ENCODE results near the gene CDC16. TPM values are rescaled to one million over a fixed set of nuclear protein-coding genes. Genes with fewer than 3 reads are reported as not detected.

Gene CDC16
- total and polyA plus RNA-seq, 2 of the 4 experiments (the other 2 are of a cell fraction): 41.6 to 66.6 TPM

GRCh38 chr13:114303700-114304327 lies 69.1 kb downstream of the CDC16 start:
- intact Hi-C loops (cut with micrococcal nuclease): no loop called here
- Histone ChIP-seq H4K20me1 (ENCODE audit: insufficient read depth, low read length) (no peaks in the 10 kb centered on the region), H3K23ac (ENCODE audit: low read depth, low read length) (no peak overlapping the region), H3K36me3 (ENCODE audit: control insufficient read depth, insufficient read depth, low read length) (peaks cover 39% of the 10 kb centered on the region), H2BK5ac (ENCODE audit: low read depth, low read length, poor library complexity, severe bottlenecking) (no peak overlapping the region), H3K9ac (ENCODE audit: low read depth, low read length) (no peak overlapping the region), H2AK9ac (replicated peaks; ENCODE audit: low read depth, low read length, poor library complexity) (no peak overlapping the region), H4K5ac (ENCODE audit: low read depth, low read length) (no peak overlapping the region), H3K18ac (ENCODE audit: low read depth, low read length) (no peak overlapping the region), H2BK15ac (ENCODE audit: low read depth, low read length) (no peak overlapping the region), H3K27me3 (ENCODE audit: control insufficient read depth, insufficient read depth, low read length) (no peaks in the 10 kb centered on the region), H3K79me1 (ENCODE audit: low read depth in 1 of 2, low read length in 2 of 2) (peaks cover 6 to 15% of the 10 kb centered on the region in 2 experiments; a peak in 3 of 4 replicates), H3K14ac (replicated peaks; ENCODE audit: low read depth, low read length) (no peak overlapping the region), H2AFZ (replicated peaks; ENCODE audit: low read length, poor library complexity) (no peak overlapping the region), H3K4ac (ENCODE audit: low read depth, low read length) (no peak overlapping the region), H3K4me2 (ENCODE audit: low read depth, low read length) (no peak overlapping the region), H2BK20ac (ENCODE audit: low read depth, low read length) (no peak overlapping the region), H3K56ac (ENCODE audit: extremely low read depth, insufficient read depth, low read length) (no peak overlapping the region), H4K8ac (ENCODE audit: low read depth in 2 of 2, low read length in 2 of 2) (no peak overlapping the region), H3K9me3 (ENCODE audit: control insufficient read depth, insufficient read depth, low read length) (no peaks in the 10 kb centered on the region), H3K9me1 (ENCODE audit: insufficient read depth, low read length) (peaks cover 3% of the 10 kb centered on the region; the same call in 1 of the 2 replicates), H2AK5ac (ENCODE audit: low read depth, low read length) (no peak overlapping the region), H2BK120ac (ENCODE audit: low read depth, low read length) (no peak overlapping the region), H3K4me3 (ENCODE audit: insufficient read depth, low read depth, low read length) (no peak overlapping the region), H4K91ac (ENCODE audit: insufficient read depth, low read depth, low read length) (no peak overlapping the region), H3K4me1 (ENCODE audit: control insufficient read depth, insufficient read depth, low read length) (no peaks in the 10 kb centered on the region), H3K27ac (ENCODE audit: insufficient read depth, low read length) (no peak overlapping the region)
- BruUV-seq (replicated peaks): no TSS peak
- dilution Hi-C loops (cut with HindIII; ENCODE audit: low sequenced_read_pairs, unreplicated experiment): no loop called here
- POLR2A ChIA-PET (ENCODE audit: unreplicated experiment): no interaction called here
- TF ChIP-seq BHLHE40 (IDR thresholded peaks at IDR 0.05; ENCODE audit: low read depth, low read length) (no peak), MXI1 (IDR thresholded peaks at IDR 0.05; ENCODE audit: borderline replicate concordance, low read depth, low read length) (no peak), MAFK (IDR thresholded peaks at IDR 0.05; ENCODE audit: low read depth, low read length) (no peak), RFX5 (IDR thresholded peaks at IDR 0.05; ENCODE audit: low read depth, low read length) (no peak), CTCF (conservative IDR thresholded peaks at IDR 0.05; ENCODE audit: low read depth, low read length) (no peak), FOS (IDR thresholded peaks at IDR 0.05; ENCODE audit: low read depth, low read length) (no peak), POLR2A (IDR thresholded peaks at IDR 0.05; ENCODE audit: low read depth, low read length) (no peak), CEBPB (IDR thresholded peaks at IDR 0.05; ENCODE audit: low read depth, low read length) (no peak), MAZ (IDR thresholded peaks at IDR 0.05; ENCODE audit: borderline replicate concordance, low read depth, low read length) (no peak), ELK1 (IDR thresholded peaks at IDR 0.05; ENCODE audit: borderline replicate concordance, low read depth, low read length) (no peak), CHD1 (IDR thresholded peaks at IDR 0.05; ENCODE audit: low read depth, low read length) (no peak), RAD21 (IDR thresholded peaks at IDR 0.05; ENCODE audit: low read length) (no peak)
- no peak for DNase-seq
- in situ Hi-C loops (cut with MboI; ENCODE audit: low sequenced_read_pairs): no loop called here
- WGBS, 2 experiments (ENCODE audit: extremely low coverage in 2 of 2, insufficient read length in 1 of 2): 93% methylated on average over 3 of the region's 11 CpGs; no CpG with 5 or more reads in 1 of the 2 experiments
- CTCF ChIA-PET: no interaction called here
- no peak for ATAC-seq (ENCODE audit: low read depth)

Measured in IMR-90 (cell line).